Measurements from ENCODE around the gene ACAD9. TPM values are rescaled to one million over a fixed set of nuclear protein-coding genes. Genes with fewer than 3 reads are reported as not detected.

ACAD9 gene
- total RNA-seq, 1 donor from 2014 or later, result 44.1 TPM

DNA sequence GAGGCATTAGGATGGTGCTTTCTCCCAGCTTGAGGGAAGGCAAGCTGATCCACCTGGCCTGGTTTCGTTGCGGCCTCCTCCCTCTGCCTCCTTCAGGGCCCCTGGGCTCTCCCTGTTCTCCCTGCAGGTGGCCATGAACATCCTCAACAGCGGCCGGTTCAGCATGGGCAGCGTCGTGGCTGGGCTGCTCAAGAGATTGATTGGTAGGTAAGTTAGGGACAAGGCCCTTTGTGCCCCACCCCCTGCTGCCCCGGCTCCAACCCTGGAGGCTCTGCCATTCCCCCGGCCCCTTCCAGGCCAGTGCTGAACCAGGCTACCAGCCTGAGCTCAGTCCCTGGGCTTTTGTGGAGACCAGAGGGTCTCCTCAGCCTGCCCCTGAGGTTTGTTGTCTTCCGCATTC, 23.0 kb downstream of the ACAD9 start:
- H3K27me3 Mint-ChIP-seq (ENCODE audit: unreplicated experiment), result peaks cover 12% of the 10 kb centered on the region
- peaks cover 6% of the 10 kb centered on the region for H3K9me3 Mint-ChIP-seq (ENCODE audit: unreplicated experiment)
- H3K36me3 Mint-ChIP-seq (ENCODE audit: unreplicated experiment), result peaks cover 4% of the 10 kb centered on the region

DNA sequence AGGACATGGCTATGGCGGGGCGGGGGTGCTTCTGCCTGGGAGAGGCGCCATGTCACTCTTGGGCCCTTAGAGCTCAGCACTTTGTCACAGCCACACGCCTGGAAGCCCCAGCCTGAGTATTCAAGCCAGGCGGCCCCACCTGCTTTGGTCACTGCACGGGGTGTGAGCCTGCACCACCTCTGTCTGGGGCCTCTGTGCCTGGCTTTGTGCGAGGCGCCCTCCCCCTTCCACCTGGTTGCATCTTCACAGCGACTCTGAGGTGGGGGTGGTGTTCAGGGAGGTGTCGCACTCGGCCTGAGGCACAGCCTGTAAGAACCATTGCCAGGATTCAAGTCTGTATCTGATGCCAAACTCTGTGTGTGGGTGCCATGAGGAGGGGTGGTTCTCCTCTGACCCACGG, 24.1 kb downstream of the ACAD9 start:
- DNase-seq, result no peak
- no peak overlapping the region for H3K4me3 Mint-ChIP-seq (ENCODE audit: unreplicated experiment)
- peaks cover 4% of the 10 kb centered on the region for H3K36me3 Mint-ChIP-seq (ENCODE audit: unreplicated experiment)
- peaks cover 11% of the 10 kb centered on the region for H3K27me3 Mint-ChIP-seq (ENCODE audit: unreplicated experiment)
- H3K27ac Mint-ChIP-seq (ENCODE audit: unreplicated experiment), result no peak overlapping the region
- H3K4me1 Mint-ChIP-seq (ENCODE audit: low read depth, unreplicated experiment), result peaks cover 8% of the 10 kb centered on the region
- TF ChIP-seq, protein P1, sequence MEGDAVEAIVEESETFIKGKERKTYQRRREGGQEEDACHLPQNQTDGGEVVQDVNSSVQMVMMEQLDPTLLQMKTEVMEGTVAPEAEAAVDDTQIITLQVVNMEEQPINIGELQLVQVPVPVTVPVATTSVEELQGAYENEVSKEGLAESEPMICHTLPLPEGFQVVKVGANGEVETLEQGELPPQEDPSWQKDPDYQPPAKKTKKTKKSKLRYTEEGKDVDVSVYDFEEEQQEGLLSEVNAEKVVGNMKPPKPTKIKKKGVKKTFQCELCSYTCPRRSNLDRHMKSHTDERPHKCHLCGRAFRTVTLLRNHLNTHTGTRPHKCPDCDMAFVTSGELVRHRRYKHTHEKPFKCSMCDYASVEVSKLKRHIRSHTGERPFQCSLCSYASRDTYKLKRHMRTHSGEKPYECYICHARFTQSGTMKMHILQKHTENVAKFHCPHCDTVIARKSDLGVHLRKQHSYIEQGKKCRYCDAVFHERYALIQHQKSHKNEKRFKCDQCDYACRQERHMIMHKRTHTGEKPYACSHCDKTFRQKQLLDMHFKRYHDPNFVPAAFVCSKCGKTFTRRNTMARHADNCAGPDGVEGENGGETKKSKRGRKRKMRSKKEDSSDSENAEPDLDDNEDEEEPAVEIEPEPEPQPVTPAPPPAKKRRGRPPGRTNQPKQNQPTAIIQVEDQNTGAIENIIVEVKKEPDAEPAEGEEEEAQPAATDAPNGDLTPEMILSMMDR (IDR thresholded peaks at IDR 0.05; ENCODE audit: partially characterized antibody, unreplicated experiment), result no peak
- H3K9me3 Mint-ChIP-seq (ENCODE audit: unreplicated experiment), result peaks cover 6% of the 10 kb centered on the region

More for the DNA sequence above, 23.0 kb downstream of the ACAD9 start:
- no peak overlapping the region for H3K27ac Mint-ChIP-seq (ENCODE audit: unreplicated experiment)
- H3K4me3 Mint-ChIP-seq (ENCODE audit: unreplicated experiment), result no peak overlapping the region
- H3K4me1 Mint-ChIP-seq (ENCODE audit: low read depth, unreplicated experiment), result peaks cover 8% of the 10 kb centered on the region
- no peak for DNase-seq
- TF ChIP-seq, protein P1 (IDR thresholded peaks at IDR 0.05; ENCODE audit: partially characterized antibody, unreplicated experiment), result no peak

DNA sequence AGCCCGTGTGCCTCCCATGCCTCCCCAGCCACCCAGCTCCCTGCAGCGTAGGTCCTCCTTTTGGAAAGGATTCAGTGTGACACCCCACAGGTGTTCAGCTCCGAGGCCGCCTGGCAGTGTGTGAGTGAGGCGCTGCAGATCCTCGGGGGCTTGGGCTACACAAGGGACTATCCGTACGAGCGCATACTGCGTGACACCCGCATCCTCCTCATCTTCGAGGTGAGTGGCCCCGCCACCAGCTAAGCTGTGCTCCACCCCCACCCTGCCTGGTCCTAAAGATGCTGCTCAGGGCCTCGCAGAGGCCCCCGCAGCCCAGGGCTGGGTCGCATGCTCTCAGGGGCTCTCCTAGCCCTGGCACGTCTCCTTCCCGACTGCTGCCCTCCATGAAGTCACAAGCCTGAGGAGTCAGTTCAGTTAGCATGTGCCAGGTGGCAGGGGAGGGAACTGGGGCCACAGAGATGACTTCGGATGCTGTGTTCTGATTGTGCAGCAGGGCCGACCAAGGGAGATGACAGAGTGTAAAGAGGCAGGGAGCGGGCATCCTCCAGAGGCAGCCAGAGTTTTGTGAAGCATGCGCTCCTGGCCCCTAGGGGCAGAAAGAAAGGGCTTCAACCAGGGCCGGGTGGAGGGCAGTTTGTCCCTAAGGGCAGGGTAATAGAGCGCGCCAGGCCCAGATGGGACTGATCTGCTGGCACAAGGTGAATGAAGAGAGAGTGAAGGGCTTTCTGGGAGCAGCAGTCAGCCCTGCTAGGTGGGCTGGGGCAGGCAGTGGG, 26.8 kb downstream of the ACAD9 start:
- Mint-ChIP-seq H3K36me3 (ENCODE audit: unreplicated experiment) (peaks cover 4% of the 10 kb centered on the region), H3K27me3 (ENCODE audit: unreplicated experiment) (peaks cover 11% of the 10 kb centered on the region), H3K4me3 (ENCODE audit: unreplicated experiment) (no peak overlapping the region), H3K9me3 (ENCODE audit: unreplicated experiment) (peaks cover 6% of the 10 kb centered on the region), H3K27ac (ENCODE audit: unreplicated experiment) (peak overlapping the region; percentile 68), H3K4me1 (ENCODE audit: low read depth, unreplicated experiment) (peaks cover 8% of the 10 kb centered on the region)
- TF ChIP-seq, protein P1 (IDR thresholded peaks at IDR 0.05; ENCODE audit: partially characterized antibody, unreplicated experiment), result no peak
- DNase-seq, result no peak

DNA sequence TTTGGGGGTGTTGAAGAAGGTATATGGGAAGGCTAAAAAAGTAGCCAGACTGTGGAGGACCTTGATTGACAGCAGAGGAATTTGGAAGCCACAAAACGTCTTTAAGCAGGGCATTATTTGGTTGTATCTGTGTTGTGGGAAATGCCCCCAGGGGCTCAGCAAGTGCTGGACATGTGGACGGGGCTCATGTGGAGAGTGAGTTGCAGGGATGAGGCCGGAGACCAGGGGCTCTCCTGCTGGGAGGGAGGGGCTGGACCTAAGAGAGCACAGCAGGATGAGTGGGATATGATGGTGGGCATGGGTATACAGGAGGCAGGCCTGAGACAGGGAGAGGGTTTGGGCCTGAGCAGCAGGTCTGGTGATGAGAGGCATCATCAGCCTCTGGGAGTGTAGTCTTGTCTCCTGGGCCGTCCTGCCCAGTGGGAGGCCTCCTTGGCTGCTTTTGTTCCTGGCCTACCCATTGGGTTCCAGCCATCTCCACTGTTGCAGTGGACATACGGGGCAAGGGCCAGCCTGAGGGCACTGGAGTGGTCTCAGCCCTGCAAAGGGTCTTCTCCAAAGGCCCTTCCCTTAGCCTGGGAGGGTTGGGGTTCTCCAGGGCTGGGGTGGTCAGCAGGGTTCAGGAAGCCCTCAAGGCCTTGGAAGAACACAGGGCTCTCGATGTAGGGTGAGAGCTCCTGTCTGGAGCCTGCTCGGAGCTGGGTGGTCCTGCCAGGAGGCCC, 27.5 kb downstream of the ACAD9 start:
- TF ChIP-seq, protein P1 (IDR thresholded peaks at IDR 0.05; ENCODE audit: partially characterized antibody, unreplicated experiment), result no peak
- Mint-ChIP-seq H3K27me3 (ENCODE audit: unreplicated experiment) (peaks cover 13% of the 10 kb centered on the region), H3K27ac (ENCODE audit: unreplicated experiment) (peak overlapping the region; percentile 70), H3K9me3 (ENCODE audit: unreplicated experiment) (peaks cover 6% of the 10 kb centered on the region), H3K36me3 (ENCODE audit: unreplicated experiment) (peaks cover 4% of the 10 kb centered on the region), H3K4me3 (ENCODE audit: unreplicated experiment) (no peak overlapping the region), H3K4me1 (ENCODE audit: low read depth, unreplicated experiment) (peaks cover 8% of the 10 kb centered on the region)
- DNase-seq, result no peak
